K562 treated with DMSO at 1 percent for 48 hours (cell line): ENCODE data around the gene HDAC10. TPM values are rescaled to one million over a fixed set of nuclear protein-coding genes. Genes with fewer than 3 reads are reported as not detected.

Experiments
- total RNA-seq: library from RNA; unstranded; fragments of 300-600 nt; gene quantifications from 2 replicates; pipeline ENCODE4 v1.2.3, GENCODE V29; 2022; ENCODE audit warnings: low replicate concordance; ENCODE audit errors: extremely low read depth

The HDAC10 gene
- not detected in 2 replicates for total RNA-seq

GRCh38 chr22:50250555-50251476 is at the start of gene HDAC10:
TSS of gene HDAC10 (minus strand) at chr22:50251265. CDS start at chr22:50251032, 233 bp downstream.

GRCh38 chr22:50269970-50270665 is 19.1 kb upstream of the HDAC10 start, which contains the start of gene MAPK11:
TSS of gene MAPK11 (minus strand) at chr22:50270380. CDS start at chr22:50270292, 88 bp downstream.

GRCh38 chr22:50261615-50262459 is 10.8 kb upstream of the HDAC10 start, which contains the start of gene MAPK12:
TSS of gene MAPK12 (minus strand) at chr22:50261683. CDS start at chr22:50261509, 174 bp downstream.

GRCh38 chr22:50244420-50245213 is 6.4 kb downstream of the HDAC10 start, which contains the start of gene TUBGCP6:
TSS of gene TUBGCP6 (minus strand) at chr22:50245023. CDS start at chr22:50244459, 564 bp downstream.

GRCh38 chr22:50200461-50201190 is 50.4 kb downstream of the HDAC10 start, which contains the start of gene SELENOO:
TSS of gene SELENOO (plus strand) at chr22:50201011. CDS start at chr22:50201037, 26 bp downstream.

Other genes with a start within 250 kb of the HDAC10 start
- not detected in 2 replicates for gene IL17REL, start 238.5 kb downstream of the HDAC10 start, total RNA-seq
- gene TTLL8, start 193.0 kb downstream of the HDAC10 start, total RNA-seq = not detected in 2 replicates
- not detected in 2 replicates for gene MLC1, start 165.8 kb downstream of the HDAC10 start, total RNA-seq
- not detected in 2 replicates for gene MOV10L1, start 161.3 kb downstream of the HDAC10 start, total RNA-seq
- gene PANX2, start 80.5 kb downstream of the HDAC10 start, total RNA-seq = not detected in 2 replicates
- 180 TPM in 1 of 2 replicates, not detected in the other for gene TRABD, start 65.4 kb downstream of the HDAC10 start, total RNA-seq
- gene SELENOO, start 50.3 kb downstream of the HDAC10 start, total RNA-seq = not detected in 2 replicates
- gene TUBGCP6, start 6.2 kb downstream of the HDAC10 start, total RNA-seq = not detected in 2 replicates
- gene MAPK12, start 10.4 kb upstream of the HDAC10 start, total RNA-seq = not detected in 2 replicates
- gene MAPK11, start 19.1 kb upstream of the HDAC10 start, total RNA-seq = not detected in 2 replicates
- not detected in 2 replicates for gene PLXNB2, start 56.4 kb upstream of the HDAC10 start, total RNA-seq
- not detected in 2 replicates for gene DENND6B, start 75.7 kb upstream of the HDAC10 start, total RNA-seq
- gene PPP6R2, start 92.1 kb upstream of the HDAC10 start, total RNA-seq = 112 TPM in 1 of 2 replicates, not detected in the other
- 58.0 TPM in 1 of 2 replicates, not detected in the other for gene SBF1, start 223.8 kb upstream of the HDAC10 start, total RNA-seq
- not detected in 2 replicates for gene ADM2, start 230.3 kb upstream of the HDAC10 start, total RNA-seq
- gene MIOX, start 235.6 kb upstream of the HDAC10 start, total RNA-seq = not detected in 2 replicates